GM06990 (cell line): ENCODE results near the gene TSPOAP1.

ENCODE experiments used
- DNase-seq: peaks from one replicate; pipeline ENCODE4 v3.0.0-alpha.2; 2011; ENCODE audit not compliant: insufficient read length; ENCODE audit errors: extremely low read depth
- H3K27me3 ChIP-seq: replicated peaks from 2 replicates; pipeline ENCODE4 v1.6.0; 2011; ENCODE audit warnings: low read length; ENCODE audit not compliant: control insufficient read depth, insufficient read depth
- H3K36me3 ChIP-seq: 2 replicates; pipeline ENCODE4 v1.5.1; 2011; ENCODE audit warnings: low read length; ENCODE audit not compliant: control insufficient read depth, insufficient read depth
- H3K4me3 ChIP-seq: replicated peaks from 2 replicates; pipeline ENCODE4 v1.5.1; 2011; ENCODE audit warnings: low read depth, mild to moderate bottlenecking, control low read depth, low read length
- CTCF ChIP-seq: IDR thresholded peaks from 2 replicates; pipeline ENCODE4 v1.5.1; 2011; ENCODE audit warnings: low read length, control low read depth, mild to moderate bottlenecking, inconsistent platforms; ENCODE audit not compliant: insufficient read depth, poor library complexity, severe bottlenecking

Gene TSPOAP1

DNA sequence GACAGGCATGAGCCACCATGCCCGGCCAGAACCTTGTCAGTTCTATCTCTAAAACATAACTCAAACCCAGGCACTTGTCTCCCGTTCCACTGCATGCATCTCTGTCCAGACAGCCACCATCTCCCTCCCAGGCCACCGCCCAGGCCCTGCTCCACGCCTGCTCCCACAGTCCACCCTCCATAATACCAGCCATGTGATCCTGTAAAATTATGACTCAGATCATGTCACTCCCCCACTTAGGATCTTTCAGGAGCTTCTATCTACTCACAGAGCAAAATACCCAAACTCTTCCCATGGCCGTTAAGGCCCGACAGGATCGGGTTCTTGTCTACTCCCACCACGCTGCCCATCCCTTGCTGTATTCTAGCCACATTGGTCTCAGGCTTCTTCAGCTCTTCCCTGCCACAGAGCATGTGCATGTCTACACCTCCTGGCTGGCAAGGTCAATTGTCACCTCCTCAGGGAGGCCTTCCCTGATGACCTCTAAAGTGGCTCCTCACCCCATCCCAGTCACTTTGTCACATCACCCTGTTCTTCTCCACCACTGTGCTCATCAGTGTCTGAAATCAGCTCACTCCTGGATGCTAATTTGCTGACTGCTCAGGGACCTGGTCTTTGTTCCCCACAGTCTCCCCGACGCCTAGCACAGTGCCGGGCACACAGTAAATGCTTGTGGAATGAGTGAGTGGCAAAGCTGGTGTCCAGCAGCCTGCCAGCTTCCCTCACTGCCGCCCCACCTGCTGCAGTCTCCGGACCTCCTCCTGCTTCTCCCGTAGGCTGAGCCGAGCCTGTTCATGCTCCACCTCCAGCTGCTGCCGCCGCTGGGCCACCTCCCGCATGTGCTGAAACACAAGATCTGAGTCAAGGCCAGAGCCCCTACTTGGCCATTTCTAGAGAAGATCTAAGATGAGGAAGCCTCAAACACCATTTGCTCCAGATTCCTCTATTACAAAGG is 6.7 kb downstream of the TSPOAP1 start:
- Histone ChIP-seq H3K4me3 (no peak overlapping the region), H3K36me3 (no peaks in the 10 kb centered on the region; the same call in 1 of the 2 replicates), H3K27me3 (no peaks in the 10 kb centered on the region)
- DNase-seq: no peak
- no peak for TF ChIP-seq CTCF

- TF ChIP-seq CTCF: no peak
- no peaks in the 10 kb centered on the region; the same call in 1 of the 2 replicates for H3K36me3 ChIP-seq
- H3K27me3 ChIP-seq: no peaks in the 10 kb centered on the region
- no peak for DNase-seq
- no peak overlapping the region for H3K4me3 ChIP-seq
These were observed 7.8 kb downstream of the TSPOAP1 start for GRCh38 chr17:58320570-58321323.

DNA sequence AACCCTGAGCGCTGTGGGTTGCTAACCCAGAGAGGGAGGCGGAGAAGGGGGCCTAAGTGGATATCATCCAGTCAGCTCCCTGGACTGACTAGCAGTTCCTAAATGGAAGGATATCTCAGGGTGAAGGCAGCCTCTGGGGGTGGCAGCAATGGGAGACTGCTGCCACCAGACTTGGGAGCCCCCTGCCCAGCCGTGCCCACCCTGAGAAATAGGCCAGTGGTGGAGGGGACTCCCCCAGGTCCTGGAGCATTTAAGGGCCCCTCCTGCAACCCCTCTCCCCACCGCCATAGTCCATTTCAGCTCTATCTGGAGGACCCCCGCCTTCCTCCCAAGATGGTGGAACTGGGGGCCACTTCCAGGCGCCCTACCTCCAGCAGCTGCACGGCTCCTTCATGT is 8.4 kb downstream of the TSPOAP1 start:
- no peaks in the 10 kb centered on the region; the same call in 1 of the 2 replicates for H3K36me3 ChIP-seq
- TF ChIP-seq CTCF: no peak
- DNase-seq: no peak
- no peaks in the 10 kb centered on the region for H3K27me3 ChIP-seq
- no peak overlapping the region for H3K4me3 ChIP-seq

GRCh38 chr17:58319173-58320162 is 9.1 kb downstream of the TSPOAP1 start:
- Histone ChIP-seq H3K36me3 (no peaks in the 10 kb centered on the region; the same call in 1 of the 2 replicates), H3K4me3 (no peak overlapping the region), H3K27me3 (no peaks in the 10 kb centered on the region)
- DNase-seq: no peak
- TF ChIP-seq CTCF: no peak

GRCh38 chr17:58318627-58319172 is 9.9 kb downstream of the TSPOAP1 start:
- H3K27me3 ChIP-seq: no peaks in the 10 kb centered on the region
- no peaks in the 10 kb centered on the region; the same call in none of the 2 replicates for H3K36me3 ChIP-seq
- H3K4me3 ChIP-seq: no peak overlapping the region
- no peak for TF ChIP-seq CTCF
- DNase-seq: no peak
